ENCODE measurements around the gene SETBP1.
A peak's percentile ranks its signal among the peaks of the same experiment; 100 is the strongest.

SETBP1 gene

GRCh38 chr18:44803019-44803650 is 122.4 kb downstream of the SETBP1 start:
- TF ChIP-seq TOX (CRISPR knock-in tag; IDR thresholded peaks at IDR 0.05; ENCODE audit: borderline replicate concordance) (no peak), BACH2 (CRISPR knock-in tag; IDR thresholded peaks at IDR 0.05; ENCODE audit: borderline replicate concordance) (no peak), ESRRG (CRISPR knock-in tag; IDR thresholded peaks at IDR 0.05) (no peak), GLIS3 (CRISPR knock-in tag; IDR thresholded peaks at IDR 0.05) (no peak), SNAI2 (CRISPR knock-in tag; IDR thresholded peaks at IDR 0.05) (no peak), CREB5 (CRISPR knock-in tag; IDR thresholded peaks at IDR 0.05; ENCODE audit: low read depth) (no peak), PATZ1 (CRISPR knock-in tag; IDR thresholded peaks at IDR 0.05; ENCODE audit: borderline replicate concordance) (no peak), ZNF8 (CRISPR knock-in tag; IDR thresholded peaks at IDR 0.05) (no peak), ZC3H10 (CRISPR knock-in tag; IDR thresholded peaks at IDR 0.05) (no peak), POU6F1 (CRISPR knock-in tag; IDR thresholded peaks at IDR 0.05; ENCODE audit: borderline replicate concordance, low read depth) (no peak), CSDC2 (CRISPR knock-in tag; IDR thresholded peaks at IDR 0.05) (no peak)
- ATAC-seq, result peak; percentile 81

- no peak for TF ChIP-seq CSRNP3 (CRISPR knock-in tag; IDR thresholded peaks at IDR 0.05)
- no peak for TF ChIP-seq BACH2 (CRISPR knock-in tag; IDR thresholded peaks at IDR 0.05; ENCODE audit: borderline replicate concordance)
- no peak for TF ChIP-seq ZFP30 (CRISPR knock-in tag; IDR thresholded peaks at IDR 0.05)
- TF ChIP-seq TOX (CRISPR knock-in tag; IDR thresholded peaks at IDR 0.05; ENCODE audit: borderline replicate concordance), result no peak
- TF ChIP-seq CREB5 (CRISPR knock-in tag; IDR thresholded peaks at IDR 0.05; ENCODE audit: low read depth), result no peak
- TF ChIP-seq ZNF565 (CRISPR knock-in tag; conservative IDR thresholded peaks at IDR 0.05; ENCODE audit: low read depth), result no peak
- ATAC-seq, result no peak
Measured at GRCh38 chr18:44804033-44804432, 123.3 kb downstream of the SETBP1 start.

GRCh38 chr18:44805176-44805575 is 124.5 kb downstream of the SETBP1 start:
- TF ChIP-seq ARNTL (CRISPR knock-in tag; IDR thresholded peaks at IDR 0.05; ENCODE audit: borderline replicate concordance, low read depth), result no peak
- TF ChIP-seq TSHZ2 (CRISPR knock-in tag; IDR thresholded peaks at IDR 0.05), result no peak
- no peak for TF ChIP-seq CSDC2 (CRISPR knock-in tag; IDR thresholded peaks at IDR 0.05)
- TF ChIP-seq TCF4 (CRISPR knock-in tag; IDR thresholded peaks at IDR 0.05; ENCODE audit: borderline replicate concordance), result no peak
- no peak for TF ChIP-seq RARB (CRISPR knock-in tag; IDR thresholded peaks at IDR 0.05)
- TF ChIP-seq ZNF8 (CRISPR knock-in tag; IDR thresholded peaks at IDR 0.05), result no peak
- no peak for TF ChIP-seq ZC3H10 (CRISPR knock-in tag; IDR thresholded peaks at IDR 0.05)
- TF ChIP-seq SNAI2 (CRISPR knock-in tag; IDR thresholded peaks at IDR 0.05), result no peak
- no peak for TF ChIP-seq CSRNP3 (CRISPR knock-in tag; IDR thresholded peaks at IDR 0.05)
- TF ChIP-seq PPARA (CRISPR knock-in tag; IDR thresholded peaks at IDR 0.05; ENCODE audit: borderline replicate concordance), result no peak
- no peak for TF ChIP-seq CREB5 (CRISPR knock-in tag; IDR thresholded peaks at IDR 0.05; ENCODE audit: low read depth)
- no peak for TF ChIP-seq ESRRG (CRISPR knock-in tag; IDR thresholded peaks at IDR 0.05)
- TF ChIP-seq OSR1 (CRISPR knock-in tag; IDR thresholded peaks at IDR 0.05), result no peak
- TF ChIP-seq ZNF565 (CRISPR knock-in tag; conservative IDR thresholded peaks at IDR 0.05; ENCODE audit: low read depth), result no peak
- ATAC-seq, result no peak

Data from SK-N-SH treated with all-trans-retinoic acid at 6 μM for 48 hours (cell line).